ENCODE data around the gene EVA1A.

DNA sequence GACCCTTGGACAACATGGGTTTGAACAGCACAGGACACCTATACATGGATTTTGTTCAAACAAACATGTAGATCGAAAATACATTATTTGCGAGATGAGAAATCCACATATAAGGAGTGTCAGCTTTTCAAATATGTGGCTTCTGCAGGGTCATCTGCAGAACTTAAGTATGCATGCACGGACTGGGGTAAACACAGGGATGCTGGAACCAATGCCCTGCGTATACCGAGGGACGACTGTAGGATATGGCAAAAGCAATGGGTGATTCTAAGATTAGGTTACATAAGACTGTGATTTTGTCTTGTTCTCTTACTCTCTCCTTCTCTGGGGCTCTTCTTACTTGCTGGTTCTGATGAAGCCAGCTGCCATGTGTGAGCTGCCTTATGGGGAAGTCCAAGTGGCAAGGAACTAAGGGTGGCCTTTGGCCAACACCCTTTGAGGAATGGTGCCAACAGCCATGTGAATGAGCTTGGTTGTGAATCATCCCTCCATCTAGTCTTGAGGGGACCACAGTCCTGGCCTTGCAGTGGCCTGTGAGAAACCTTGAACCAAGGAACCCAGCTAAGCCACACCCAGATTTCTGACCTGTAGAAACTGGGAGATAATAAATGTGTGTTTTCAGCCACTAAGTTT lies 66.5 kb downstream of the EVA1A start:
- TF ChIP-seq POLR2AphosphoS5 (IDR thresholded peaks at IDR 0.05) (no peak), POLR2A (IDR thresholded peaks at IDR 0.05) (no peak)
- TF ChIP-seq, protein P1, sequence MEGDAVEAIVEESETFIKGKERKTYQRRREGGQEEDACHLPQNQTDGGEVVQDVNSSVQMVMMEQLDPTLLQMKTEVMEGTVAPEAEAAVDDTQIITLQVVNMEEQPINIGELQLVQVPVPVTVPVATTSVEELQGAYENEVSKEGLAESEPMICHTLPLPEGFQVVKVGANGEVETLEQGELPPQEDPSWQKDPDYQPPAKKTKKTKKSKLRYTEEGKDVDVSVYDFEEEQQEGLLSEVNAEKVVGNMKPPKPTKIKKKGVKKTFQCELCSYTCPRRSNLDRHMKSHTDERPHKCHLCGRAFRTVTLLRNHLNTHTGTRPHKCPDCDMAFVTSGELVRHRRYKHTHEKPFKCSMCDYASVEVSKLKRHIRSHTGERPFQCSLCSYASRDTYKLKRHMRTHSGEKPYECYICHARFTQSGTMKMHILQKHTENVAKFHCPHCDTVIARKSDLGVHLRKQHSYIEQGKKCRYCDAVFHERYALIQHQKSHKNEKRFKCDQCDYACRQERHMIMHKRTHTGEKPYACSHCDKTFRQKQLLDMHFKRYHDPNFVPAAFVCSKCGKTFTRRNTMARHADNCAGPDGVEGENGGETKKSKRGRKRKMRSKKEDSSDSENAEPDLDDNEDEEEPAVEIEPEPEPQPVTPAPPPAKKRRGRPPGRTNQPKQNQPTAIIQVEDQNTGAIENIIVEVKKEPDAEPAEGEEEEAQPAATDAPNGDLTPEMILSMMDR (IDR thresholded peaks at IDR 0.05) = no peak

Measured in transverse colon (tissue), 4 donors.